Transverse colon (tissue), 4 donors: ENCODE measurements around the gene RESF1. TPM values are rescaled to one million over a fixed set of nuclear protein-coding genes. Genes with fewer than 3 reads are reported as not detected.

Source experiments
- DNase-seq: peaks from one replicate; pipeline ENCODE4 v3.0.0-alpha.2; 2019
- H3K27ac ChIP-seq, 4 donors: fragments of 200-600 bp; sonication (generic); 2 replicates each; pipeline ENCODE4 v1.5.1; 2016 to 2018; ENCODE audit warnings: inconsistent platforms in 4 of 4
- H3K27me3 ChIP-seq: fragments of 200-600 bp; sonication (generic); 2 replicates; pipeline ENCODE4 v1.5.1; 2017; ENCODE audit warnings: inconsistent platforms
- H3K36me3 ChIP-seq, 4 donors: fragments of 200-600 bp; sonication (generic); 2 replicates each; pipeline ENCODE4 v1.5.1; 2017 to 2019; ENCODE audit warnings: inconsistent platforms in 4 of 4
- H3K4me1 ChIP-seq, 4 donors: fragments of 200-600 bp; sonication (generic); 2 replicates each; pipeline ENCODE4 v1.5.1; 2017 to 2020; ENCODE audit warnings: inconsistent platforms in 4 of 4
- H3K4me3 ChIP-seq, 4 donors: fragments of 200-600 bp; sonication (generic); 1 replicate in 1 of 4; 2 replicates in 3 of 4; pipeline versions ENCODE4 v1.5.1 to v1.6.1; 2017 to 2019; ENCODE audit warnings: inconsistent platforms in 4 of 4
- H3K9me3 ChIP-seq, 2 donors: fragments of 200-600 bp; sonication (generic); 2 replicates each; pipeline ENCODE4 v1.5.1; 2017 to 2019; ENCODE audit warnings: inconsistent platforms in 2 of 2
- EP300 ChIP-seq: sonication (generic); formaldehyde crosslinking; IDR thresholded peaks from one replicate; pipeline ENCODE4 v1.6.1; 2017; ENCODE audit warnings: antibody characterized with exemption, low read depth
- POLR2A ChIP-seq: fragments of 450-650 bp; IDR thresholded peaks from one replicate; pipeline ENCODE4 v1.6.1; 2016; ENCODE audit warnings: antibody characterized with exemption, mild to moderate bottlenecking, moderate library complexity
- POLR2AphosphoS5 ChIP-seq, 3 donors: sonication (generic); formaldehyde crosslinking; IDR thresholded peaks; one replicate each; pipeline ENCODE4 v1.6.1; 2016; ENCODE audit warnings: antibody characterized with exemption in 3 of 3
- WGBS, 2 donors: methylation state at CpG; one replicate each; pipeline ENCODE4 v1.1.5; 2018; ENCODE audit warnings: low coverage in 1 of 2; 5-methylcytosine and 5-hydroxymethylcytosine counted together
- in situ Hi-C, 4 donors: fragments of 200-750 bp; cut with MboI; loops; one replicate each; pipeline versions ENCODE4 v1.15.0 to v1.15.1; 2017; ENCODE audit warnings: low sequenced_read_pairs in 3 of 4, low pct_ligation_motif_present in 1 of 4, low pct_unique_long_range_greater_than_20kb in 1 of 4
- intact Hi-C: fragments of 100-400 bp; cut with DNase I; formaldehyde crosslinking; loops from one replicate; pipeline ENCODE4 v1.15.1; 2023; ENCODE audit warnings: low total_unique reads
- total RNA-seq, 4 donors: library from RNA; depleted of rRNA; stranded (reverse); fragments of >200 nt; gene quantifications; one replicate each; pipeline ENCODE4 v1.1.0, GENCODE V29; 2016
- TF ChIP-seq, protein P1 (sequence below), 5 experiments: fragments of 200-600 bp in 3 of 5; fragments of 450-650 bp in 2 of 5; sonication (generic) in 3 of 5; IDR thresholded peaks; 1 replicate in 2 of 5; 2 replicates in 3 of 5; pipeline ENCODE4 v1.5.1; 2016 to 2017; ENCODE audit warnings: antibody characterized with exemption in 5 of 5, inconsistent platforms in 3 of 5, mild to moderate bottlenecking in 2 of 5, moderate library complexity in 1 of 5

RESF1 gene
- total RNA-seq, 4 donors from 2014 or later, result 23.3 to 81.8 (median 35.1) TPM

DNA sequence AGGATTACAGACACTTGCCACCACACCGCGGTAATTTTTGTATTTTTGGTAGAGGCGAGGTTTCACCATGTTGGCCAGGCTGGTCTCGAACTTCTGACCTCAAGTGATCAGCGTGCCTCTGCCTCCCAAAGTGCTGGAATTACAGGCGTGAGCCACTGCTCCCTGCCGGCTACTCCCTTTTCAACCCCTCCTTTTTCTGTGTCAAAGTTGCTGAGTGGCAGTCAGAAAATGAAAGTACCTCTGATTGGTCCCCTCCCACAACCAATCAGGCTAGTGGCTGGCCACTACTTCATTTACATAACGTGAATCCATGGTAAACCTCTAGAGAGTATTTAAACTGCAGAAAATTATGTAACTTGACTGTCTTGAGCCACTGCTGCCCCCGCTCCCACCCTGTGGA is 5.9 kb downstream of the RESF1 start:
- WGBS, 2 donors, result 86 to 94% methylated on average over 4 to 9 of the region's 9 CpGs
- no peak for DNase-seq
- Histone ChIP-seq H3K27me3 (no peaks in the 10 kb centered on the region), H3K4me3 (no peak overlapping the region), H3K27ac (no peak overlapping the region), H3K9me3 (no peaks in the 10 kb centered on the region), H3K36me3 (peaks cover 0 to 20% (median 0%) of the 10 kb centered on the region in 4 donors), H3K4me1 (peaks cover 8 to 43% (median 20%) of the 10 kb centered on the region in 4 donors)
- intact Hi-C loops (no loop called here), in situ Hi-C loops (loop anchor here in 3 of 4 donors (25.0 kb wide), 2 partner anchors 278 to 303 kb away; partner anchors contain the start of gene ETFBKMT (in 2 of the 3))
- TF ChIP-seq EP300 (no peak), POLR2AphosphoS5 (IDR thresholded peaks at IDR 0.05) (no peak), POLR2A (no peak)
- TF ChIP-seq, protein P1, sequence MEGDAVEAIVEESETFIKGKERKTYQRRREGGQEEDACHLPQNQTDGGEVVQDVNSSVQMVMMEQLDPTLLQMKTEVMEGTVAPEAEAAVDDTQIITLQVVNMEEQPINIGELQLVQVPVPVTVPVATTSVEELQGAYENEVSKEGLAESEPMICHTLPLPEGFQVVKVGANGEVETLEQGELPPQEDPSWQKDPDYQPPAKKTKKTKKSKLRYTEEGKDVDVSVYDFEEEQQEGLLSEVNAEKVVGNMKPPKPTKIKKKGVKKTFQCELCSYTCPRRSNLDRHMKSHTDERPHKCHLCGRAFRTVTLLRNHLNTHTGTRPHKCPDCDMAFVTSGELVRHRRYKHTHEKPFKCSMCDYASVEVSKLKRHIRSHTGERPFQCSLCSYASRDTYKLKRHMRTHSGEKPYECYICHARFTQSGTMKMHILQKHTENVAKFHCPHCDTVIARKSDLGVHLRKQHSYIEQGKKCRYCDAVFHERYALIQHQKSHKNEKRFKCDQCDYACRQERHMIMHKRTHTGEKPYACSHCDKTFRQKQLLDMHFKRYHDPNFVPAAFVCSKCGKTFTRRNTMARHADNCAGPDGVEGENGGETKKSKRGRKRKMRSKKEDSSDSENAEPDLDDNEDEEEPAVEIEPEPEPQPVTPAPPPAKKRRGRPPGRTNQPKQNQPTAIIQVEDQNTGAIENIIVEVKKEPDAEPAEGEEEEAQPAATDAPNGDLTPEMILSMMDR (IDR thresholded peaks at IDR 0.05), result no peak

DNA sequence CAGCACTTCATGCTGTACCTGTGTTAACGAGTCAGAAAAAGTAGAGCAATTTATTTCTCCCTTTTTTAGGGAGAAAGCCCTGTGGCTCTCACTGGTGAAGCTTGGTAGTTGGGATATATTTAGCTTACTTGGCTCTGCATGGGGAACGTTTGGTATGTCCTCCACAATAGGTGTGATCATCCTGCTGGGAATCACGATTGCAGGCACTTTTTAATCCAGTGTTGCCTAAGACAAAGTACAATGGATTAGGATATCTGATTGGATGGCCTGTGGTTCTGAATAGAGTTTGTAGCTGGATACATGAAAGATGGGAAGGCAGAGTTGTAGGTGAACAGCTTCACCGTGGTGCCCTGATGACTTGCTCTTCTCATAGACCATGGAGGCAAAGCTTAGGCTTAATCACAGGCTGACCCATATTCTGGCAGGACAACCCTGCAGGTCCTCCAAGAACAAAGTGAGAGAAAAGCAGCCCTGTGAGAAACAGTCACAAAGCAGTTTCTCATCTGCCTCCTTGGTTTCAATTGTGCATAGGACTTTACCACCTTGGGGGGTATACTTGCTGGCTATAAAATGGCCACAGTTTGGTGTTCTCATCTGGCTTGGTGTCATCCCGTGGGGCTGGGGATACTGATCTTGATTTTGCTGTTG is 7.5 kb downstream of the RESF1 start:
- in situ Hi-C loops (loop anchor here in 3 of 4 donors (25.0 kb wide), 2 partner anchors 279 to 304 kb away; partner anchors contain the start of gene ETFBKMT (in 2 of the 3)), intact Hi-C loops (no loop called here)
- no peak overlapping the region for H3K4me3 ChIP-seq
- 62 to 73% methylated on average over 3 to 5 of the region's 5 CpGs for WGBS, 2 donors
- no peak for DNase-seq
- peaks cover 3 to 27% (median 6%) of the 10 kb centered on the region in 4 donors for H3K4me1 ChIP-seq
- H3K9me3 ChIP-seq, result peaks cover 0 to 2% of the 10 kb centered on the region in 2 donors
- no peaks in the 10 kb centered on the region for H3K27me3 ChIP-seq
- H3K36me3 ChIP-seq, result peaks cover 0 to 36% (median 6%) of the 10 kb centered on the region in 4 donors
- TF ChIP-seq POLR2AphosphoS5 (IDR thresholded peaks at IDR 0.05), result no peak
- TF ChIP-seq EP300, result no peak
- TF ChIP-seq, protein P1 (IDR thresholded peaks at IDR 0.05), result no peak
- TF ChIP-seq POLR2A, result no peak
- no peak overlapping the region for H3K27ac ChIP-seq

DNA sequence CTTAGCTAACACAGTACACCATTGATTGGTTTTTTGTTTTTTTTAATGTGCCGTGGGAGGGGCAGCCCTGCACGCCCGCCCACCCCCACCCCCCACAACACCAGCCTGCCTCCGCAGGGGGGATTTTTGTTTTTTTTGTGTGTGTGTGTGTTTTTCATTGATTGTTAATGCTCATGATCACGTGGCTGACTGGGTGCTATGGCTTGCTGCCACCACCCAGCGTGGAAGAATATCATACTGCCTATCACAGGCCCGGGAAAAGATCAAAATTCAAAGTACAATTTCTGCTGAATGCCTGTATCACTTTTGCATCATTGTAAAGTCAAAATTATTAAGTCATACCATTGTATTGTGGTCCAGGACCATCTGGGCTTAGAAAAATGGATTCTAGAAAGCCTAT is 8.3 kb downstream of the RESF1 start:
- in situ Hi-C loops (loop anchor here in 3 of 4 donors (25.0 kb wide), 2 partner anchors 280 to 305 kb away; partner anchors contain the start of gene ETFBKMT (in 2 of the 3)), intact Hi-C loops (no loop called here)
- H3K27ac ChIP-seq, result no peak overlapping the region
- TF ChIP-seq, protein P1 (IDR thresholded peaks at IDR 0.05), result no peak
- TF ChIP-seq POLR2AphosphoS5 (IDR thresholded peaks at IDR 0.05) (no peak), POLR2A (no peak), EP300 (no peak)
- 88 to 100% methylated on average over 1 to 7 of the region's 7 CpGs for WGBS, 2 donors
- H3K9me3 ChIP-seq, result peaks cover 0 to 7% of the 10 kb centered on the region in 2 donors
- no peak for DNase-seq
- H3K4me3 ChIP-seq, result no peak overlapping the region
- no peaks in the 10 kb centered on the region for H3K27me3 ChIP-seq
- H3K4me1 ChIP-seq, result peaks cover 0 to 20% (median 6%) of the 10 kb centered on the region in 4 donors
- peaks cover 0 to 42% (median 10%) of the 10 kb centered on the region in 4 donors for H3K36me3 ChIP-seq

DNA sequence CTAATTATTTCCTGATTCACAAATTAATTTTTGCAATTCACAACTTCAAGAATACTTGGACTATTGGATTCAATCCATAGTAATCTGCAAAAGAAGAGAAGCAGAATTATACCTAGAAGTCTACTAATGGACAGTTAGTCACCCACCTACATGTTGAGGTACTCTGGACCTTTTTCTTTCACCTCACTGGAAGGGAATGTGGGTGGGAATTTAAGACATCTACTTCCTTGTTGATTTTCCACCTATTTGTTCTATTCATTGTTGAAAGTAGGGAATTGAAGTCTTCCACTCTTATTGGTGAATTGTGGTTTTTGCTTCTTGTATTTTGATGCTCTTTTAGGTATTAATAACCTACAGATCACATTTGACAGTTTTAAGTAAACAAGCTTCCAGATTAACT is 11.0 kb downstream of the RESF1 start:
- peaks cover 0 to 52% (median 21%) of the 10 kb centered on the region in 4 donors for H3K36me3 ChIP-seq
- no peak for TF ChIP-seq POLR2AphosphoS5 (IDR thresholded peaks at IDR 0.05)
- TF ChIP-seq EP300, result no peak
- TF ChIP-seq POLR2A, result no peak
- TF ChIP-seq, protein P1 (IDR thresholded peaks at IDR 0.05), result no peak
- no peak overlapping the region for H3K4me3 ChIP-seq
- DNase-seq, result no peak
- in situ Hi-C loops, result loop anchor here in 3 of 4 donors (25.0 kb wide), 2 partner anchors 283 to 308 kb away; partner anchors contain the start of gene ETFBKMT (in 2 of the 3)
- intact Hi-C loops, result no loop called here
- no peaks in the 10 kb centered on the region for H3K27me3 ChIP-seq
- no peak overlapping the region for H3K27ac ChIP-seq
- peaks cover 0 to 20% (median 6%) of the 10 kb centered on the region in 4 donors for H3K4me1 ChIP-seq
- peaks cover 0 to 14% of the 10 kb centered on the region in 2 donors for H3K9me3 ChIP-seq
